GM03348 (cell line): ENCODE measurements around the gene PPME1.
"Not testable (repeated sequence)": the region's sequence is repeated elsewhere in the genome, so short reads cannot be mapped to it uniquely, and the experiment has no call there.

ENCODE experiments used
- DNase-seq: peaks from one replicate; pipeline ENCODE4 v3.0.0; 2012; ENCODE audit warnings: low spot score

Gene PPME1, protein sequence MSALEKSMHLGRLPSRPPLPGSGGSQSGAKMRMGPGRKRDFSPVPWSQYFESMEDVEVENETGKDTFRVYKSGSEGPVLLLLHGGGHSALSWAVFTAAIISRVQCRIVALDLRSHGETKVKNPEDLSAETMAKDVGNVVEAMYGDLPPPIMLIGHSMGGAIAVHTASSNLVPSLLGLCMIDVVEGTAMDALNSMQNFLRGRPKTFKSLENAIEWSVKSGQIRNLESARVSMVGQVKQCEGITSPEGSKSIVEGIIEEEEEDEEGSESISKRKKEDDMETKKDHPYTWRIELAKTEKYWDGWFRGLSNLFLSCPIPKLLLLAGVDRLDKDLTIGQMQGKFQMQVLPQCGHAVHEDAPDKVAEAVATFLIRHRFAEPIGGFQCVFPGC

DNA sequence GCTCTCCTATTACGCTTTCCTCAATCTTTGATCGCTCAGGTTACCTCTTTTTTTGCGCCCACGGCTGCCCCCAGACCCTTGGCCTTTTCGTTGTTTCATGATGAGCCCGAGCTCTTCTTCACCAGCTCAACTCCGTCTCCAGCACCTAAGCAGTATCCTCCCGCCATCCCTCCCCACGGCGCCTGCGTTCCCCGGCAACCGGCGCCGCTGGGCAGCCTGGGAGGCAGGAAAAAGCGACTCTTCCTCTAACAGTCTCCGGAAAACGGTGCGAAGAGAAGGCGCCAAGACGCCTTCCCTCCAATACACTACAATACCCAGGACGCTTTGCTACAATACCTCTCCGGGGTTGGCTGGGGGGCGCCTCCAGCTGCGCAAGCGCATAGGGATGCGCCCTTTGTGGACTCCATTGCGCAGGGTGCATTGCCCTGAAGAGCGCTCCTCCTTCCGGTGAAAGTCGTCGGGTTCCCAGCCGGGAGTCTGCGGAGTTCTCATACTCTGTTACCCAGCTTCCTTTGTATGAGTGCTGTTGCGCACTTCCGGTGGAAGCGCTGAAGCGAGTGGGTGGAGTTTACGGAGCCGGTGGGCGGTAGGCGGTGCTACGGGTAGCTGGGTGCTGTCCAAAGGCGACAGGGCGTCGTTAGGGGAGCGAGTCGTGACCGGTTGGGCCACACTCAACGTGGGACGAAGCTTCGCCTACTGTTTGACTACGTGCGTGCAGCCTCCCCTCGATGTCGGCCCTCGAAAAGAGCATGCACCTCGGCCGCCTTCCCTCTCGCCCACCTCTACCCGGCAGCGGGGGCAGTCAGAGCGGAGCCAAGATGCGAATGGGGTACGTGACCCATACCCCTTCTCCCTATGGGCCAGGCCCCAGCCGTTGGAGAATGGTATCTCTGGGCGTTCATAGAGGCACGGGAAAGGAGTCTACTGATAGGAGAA, at the start of gene PPME1, which contains the start of gene C2CD3:
Gene PPME1, plus strand, starts transcription at position 596 of the 936 bp plus-strand sequence. Its CDS starts 133 bp downstream, at position 729.
Gene C2CD3, minus strand, starts transcription at position 309 of the 936 bp plus-strand sequence. Its CDS starts 210 bp downstream, at position 99.
- DNase-seq = peak; percentile 97

DNA sequence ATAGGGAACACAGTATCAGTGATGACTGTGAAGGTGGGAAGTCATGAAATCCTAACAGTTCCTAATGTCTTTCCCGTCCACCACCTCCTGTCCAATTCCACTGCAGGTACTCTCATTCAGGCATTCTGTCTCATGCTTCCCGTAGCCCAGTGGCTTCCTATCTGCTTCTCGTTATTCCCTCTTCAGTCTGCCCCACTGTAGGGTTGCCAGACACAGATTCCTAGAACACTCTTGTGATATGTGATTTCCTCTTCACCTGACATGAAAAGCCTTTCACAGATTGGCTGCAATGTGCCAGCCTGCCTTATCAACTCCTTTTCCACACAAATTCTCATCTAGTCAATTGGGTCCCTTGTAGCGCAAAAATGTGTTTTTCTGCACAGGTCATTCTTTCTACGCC, 49.3 kb upstream of the PPME1 start:
- no peak for DNase-seq

DNA sequence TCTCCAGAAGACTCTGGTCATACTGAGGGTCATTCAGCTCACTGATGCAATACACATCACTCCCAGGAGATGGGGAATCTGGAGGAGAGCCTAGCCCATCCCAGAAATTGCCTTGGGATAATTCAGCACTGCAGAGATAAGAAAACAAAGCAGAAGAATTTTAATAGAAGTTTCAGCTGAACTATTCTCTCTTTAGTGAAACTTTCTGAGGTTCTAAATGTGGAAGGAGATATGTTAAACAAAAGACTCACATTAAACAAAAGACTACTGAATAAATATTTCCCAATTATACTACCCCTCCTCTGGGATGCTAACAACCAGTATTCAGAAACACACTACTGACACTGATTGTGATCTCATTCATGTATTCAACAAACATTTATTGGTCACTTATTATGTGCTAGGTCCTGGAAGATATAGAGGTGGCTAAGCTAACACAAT, 48.1 kb upstream of the PPME1 start:
- DNase-seq = peak; percentile 13

DNA sequence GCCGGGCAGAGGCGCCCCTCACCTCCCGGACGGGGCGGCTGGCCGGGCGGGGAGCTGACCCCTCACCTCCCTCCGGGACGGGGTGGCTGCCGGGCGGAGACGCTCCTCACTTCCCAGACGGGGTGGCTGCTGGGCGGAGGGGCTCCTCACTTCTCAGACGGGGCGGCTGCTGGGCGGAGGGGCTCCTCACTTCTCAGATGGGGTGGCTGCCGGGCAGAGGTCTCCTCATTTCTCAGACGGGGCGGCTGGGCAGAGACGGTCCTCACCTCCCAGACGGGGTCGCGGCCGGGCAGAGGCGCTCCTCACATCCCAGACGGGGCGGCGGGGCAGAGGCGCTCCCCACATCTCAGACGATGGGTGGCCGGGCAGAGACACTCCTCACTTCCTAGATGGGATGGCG, 42.0 kb upstream of the PPME1 start:
- DNase-seq = not testable (repeated sequence)

DNA sequence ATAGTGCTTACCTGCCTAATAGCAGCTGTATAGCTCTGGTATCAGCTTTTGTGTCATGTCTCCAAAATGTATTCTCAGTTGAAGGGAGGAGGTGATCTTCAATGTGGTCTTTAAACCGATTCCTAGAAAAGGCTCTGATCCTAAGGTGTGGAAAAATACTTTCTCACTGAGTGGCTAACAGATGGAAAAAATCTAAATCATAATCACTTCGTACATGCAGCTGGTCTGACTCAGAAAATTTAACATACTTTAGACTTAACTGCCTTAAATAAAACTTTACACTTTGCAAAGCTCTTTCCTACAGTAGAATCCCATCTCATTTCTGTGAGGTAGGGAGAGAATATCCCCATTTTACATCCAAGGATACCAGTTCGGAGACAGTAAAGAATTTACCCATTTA, 38.3 kb upstream of the PPME1 start:
- DNase-seq = no peak

DNA sequence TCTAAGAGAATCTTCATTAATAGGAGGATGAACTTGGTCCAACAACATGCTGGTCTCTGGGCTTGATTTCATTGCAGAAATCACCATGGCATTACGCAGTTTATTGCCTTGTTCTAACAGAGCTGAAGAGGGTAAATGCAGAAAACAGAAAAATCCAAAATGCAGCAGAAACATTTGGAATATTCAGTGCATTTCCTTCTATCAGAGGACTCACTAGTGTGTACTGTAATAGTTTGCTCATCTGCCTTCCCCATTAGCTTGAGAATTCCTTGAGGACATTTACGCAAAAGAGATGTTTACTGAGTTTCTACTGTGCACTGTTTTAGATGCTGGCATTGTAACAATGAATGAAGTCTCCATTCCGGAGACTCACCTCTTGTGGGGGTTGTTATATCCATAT, 37.7 kb upstream of the PPME1 start:
- DNase-seq = no peak

DNA sequence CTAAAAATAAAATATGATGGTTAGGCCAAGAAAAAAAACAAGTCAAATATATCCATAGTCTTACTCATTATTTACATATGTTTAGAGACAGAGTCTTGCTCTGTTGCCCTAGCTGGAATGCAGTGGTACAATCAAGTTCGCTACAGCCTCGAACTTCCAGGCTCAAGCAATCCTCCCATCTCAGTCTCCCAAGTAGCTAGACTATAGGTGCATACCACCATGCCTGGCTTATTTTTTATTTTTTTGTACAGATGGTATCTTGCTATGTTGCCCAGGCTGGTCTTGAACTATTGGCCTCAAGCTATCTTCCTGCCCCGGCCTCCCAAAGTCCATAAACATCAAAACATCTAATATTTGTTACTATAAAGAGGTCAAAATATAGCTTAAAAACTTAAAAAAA, 36.4 kb upstream of the PPME1 start:
- no peak for DNase-seq

DNA sequence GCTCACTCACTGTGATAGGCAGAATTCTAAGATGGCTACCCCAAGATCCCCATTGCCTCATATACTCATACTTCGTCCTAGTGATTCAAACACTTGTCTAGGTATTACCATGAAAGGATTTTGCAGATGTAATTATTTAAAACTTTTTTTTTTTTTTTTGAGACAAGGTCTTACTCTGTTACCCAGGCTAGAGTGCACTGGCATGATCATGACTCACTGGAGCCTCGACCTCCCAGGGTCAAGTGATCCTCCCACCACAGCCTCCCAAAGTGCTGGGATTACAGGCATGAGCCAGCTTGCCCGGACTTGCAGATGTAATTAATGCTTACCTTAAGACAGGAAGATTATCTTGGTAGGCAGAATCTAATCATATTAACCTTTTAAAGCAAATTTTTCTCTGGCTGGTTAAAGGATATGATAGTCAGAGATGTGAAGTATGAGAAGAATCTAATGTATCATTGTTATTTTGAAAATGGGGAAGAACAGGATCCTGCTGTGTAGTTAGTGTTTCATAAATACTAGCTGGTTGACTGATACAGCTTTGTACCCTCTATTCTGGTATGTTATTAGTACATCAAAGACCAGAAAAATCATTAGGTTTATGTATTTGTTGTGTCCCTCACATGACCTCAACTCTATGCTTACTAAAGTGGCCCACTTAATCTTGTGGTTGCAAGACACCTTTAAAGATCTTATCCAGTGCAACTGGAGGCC, 35.8 kb upstream of the PPME1 start:
- no peak for DNase-seq

DNA sequence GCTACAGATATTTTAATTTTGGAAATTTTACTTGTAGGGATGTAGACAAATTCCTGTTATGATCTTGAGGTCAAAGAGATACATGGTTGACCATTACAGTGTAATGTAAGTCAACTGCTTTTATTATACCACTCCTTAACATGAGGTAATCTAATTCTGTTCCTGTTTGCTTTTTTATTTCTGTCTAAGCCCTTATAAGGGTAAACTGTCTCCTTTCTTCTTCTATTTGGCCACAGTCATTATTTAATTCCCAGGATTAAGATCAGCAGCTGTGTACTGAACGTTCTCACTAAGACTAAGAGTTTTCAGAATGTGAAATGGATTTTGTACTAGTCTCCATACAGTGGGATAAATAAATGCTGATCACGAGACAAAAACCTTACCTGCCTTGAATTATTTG, 33.1 kb upstream of the PPME1 start:
- DNase-seq = no peak

DNA sequence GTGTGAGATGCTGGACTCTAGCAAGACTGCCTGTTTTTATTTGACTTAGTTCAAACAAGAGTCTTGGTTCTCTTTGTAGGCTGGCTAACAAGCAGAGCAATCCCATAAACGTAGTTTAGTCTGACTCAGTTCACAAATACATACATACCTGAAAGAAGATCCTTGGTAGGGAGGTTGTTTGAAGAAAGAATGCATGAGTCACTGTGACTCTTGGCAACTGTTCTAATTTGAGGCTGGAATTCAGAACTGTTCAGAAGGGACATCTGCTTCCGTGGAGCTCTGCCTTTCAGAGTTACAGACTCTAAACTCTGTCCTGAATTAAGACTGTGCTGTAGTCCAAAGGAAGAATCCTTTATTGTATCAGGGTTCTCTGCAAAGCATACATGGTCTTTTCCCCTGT, 32.5 kb upstream of the PPME1 start:
- DNase-seq = peak; percentile 79

DNA sequence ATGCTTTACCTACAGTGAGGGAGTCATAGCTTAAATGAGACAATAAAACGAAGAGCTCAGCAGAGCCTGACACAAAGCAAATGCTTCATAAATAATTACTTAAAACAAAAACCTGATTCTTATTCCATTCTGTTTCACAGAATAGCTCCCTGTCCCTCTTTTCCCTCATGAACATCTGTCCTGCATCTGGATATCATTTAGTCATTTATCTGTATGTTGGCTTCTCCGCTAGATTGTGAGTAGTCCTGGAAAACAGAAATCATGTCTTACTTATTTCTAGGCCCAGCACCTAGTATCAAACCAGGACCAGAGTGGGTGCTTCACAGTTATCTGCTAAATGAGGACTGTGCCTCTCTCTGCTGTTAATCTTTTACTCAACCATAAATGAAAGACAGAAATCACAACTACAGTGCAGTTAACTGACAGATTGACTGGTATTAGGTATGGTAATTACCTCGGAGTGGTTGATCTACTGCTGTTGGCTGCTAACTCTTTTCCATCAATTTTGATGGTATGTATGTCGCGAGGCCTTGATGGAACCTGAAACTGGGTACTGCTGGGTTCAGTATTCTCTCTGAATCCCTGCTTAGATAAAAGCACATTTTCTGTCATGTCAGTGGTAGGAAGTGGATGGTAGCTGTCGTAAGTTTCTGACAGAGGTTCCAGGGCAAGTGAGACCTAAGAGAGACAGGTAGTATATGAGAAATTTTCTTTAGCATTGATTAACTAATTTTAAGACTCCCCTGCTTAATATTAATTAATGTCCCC, 31.8 kb upstream of the PPME1 start:
- DNase-seq = no peak

DNA sequence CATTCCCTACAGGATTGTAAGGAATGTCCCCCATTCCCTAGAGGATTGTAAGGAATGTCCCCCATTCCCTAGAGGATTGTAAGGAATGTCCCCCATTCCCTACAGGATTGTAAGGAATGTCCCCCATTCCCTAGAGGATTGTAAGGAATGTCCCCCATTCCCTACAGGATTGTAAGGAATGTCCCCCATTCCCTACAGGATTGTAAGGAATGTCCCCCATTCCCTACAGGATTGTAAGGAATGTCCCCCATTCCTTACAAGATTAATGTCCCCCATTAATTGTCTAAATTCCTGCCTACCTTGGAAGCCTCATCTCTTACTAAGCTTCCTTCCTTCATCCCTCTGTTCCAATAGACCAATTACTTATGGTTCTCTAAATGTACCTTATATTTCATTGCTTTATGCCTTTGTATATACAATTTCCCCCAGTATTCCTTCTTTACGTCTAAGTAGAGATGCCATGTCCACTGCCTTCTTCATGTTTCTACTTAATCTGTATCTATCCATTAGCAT, 31.1 kb upstream of the PPME1 start:
- not testable (repeated sequence) for DNase-seq

DNA sequence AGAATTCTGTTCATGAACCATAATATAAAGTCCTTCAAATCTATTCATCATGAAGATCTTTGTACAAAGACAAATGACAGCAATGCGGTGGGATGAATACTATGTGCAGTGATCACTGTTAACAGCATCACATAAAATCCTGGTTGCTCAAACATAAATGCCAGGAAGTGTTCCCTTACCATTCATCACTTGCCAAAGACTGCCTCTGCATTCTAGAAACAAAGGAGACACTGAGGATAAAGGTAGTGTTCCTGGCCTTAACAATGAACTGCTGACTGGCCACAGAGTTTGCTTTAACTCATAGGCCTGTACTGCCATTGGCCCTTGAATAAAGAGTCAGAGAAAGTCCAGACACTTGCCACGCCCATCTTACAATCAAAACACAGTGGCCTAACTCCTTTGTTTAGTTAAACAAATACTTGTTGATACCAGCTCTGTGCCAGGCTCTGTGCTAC, 29.8 kb upstream of the PPME1 start:
- DNase-seq = peak; percentile 6

DNA sequence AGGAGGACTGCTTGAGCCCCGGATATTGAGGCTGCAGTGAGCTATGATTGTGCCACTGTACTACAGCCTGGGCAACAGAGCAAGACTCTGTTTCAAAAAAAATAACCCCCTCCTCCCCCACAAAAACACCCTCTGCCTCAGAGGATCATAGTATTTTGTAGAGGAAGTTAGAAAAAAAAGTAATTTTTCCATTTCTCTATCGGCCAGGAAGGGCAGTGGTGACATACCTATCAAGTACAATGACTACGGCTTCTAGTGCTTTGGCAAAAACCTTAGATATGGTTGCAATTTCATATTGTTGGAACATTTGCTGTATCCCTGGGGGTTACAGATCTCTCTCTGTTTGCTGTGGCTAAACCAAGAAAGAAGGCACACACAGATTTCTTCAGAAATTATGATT, 29.2 kb upstream of the PPME1 start:
- DNase-seq = no peak

DNA sequence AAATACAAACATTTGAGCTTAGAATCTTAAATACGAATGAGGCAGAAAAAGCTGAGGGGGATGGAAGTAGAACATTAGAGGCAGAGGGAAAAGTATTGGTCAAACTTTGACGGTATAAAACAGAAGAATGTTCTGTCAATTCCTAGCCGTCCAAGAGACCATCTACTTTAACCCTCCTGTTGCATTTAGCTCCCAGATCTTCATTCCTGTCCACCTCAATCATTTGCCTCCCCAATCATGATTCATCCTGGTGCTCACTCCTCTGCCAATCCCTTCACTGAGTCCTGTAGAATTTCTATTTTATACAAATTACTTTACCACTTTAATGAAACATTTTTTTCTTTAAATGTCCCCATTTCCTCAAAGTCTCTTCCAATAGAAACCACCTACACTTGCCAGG, 28.5 kb upstream of the PPME1 start:
- peak; percentile 15 for DNase-seq

DNA sequence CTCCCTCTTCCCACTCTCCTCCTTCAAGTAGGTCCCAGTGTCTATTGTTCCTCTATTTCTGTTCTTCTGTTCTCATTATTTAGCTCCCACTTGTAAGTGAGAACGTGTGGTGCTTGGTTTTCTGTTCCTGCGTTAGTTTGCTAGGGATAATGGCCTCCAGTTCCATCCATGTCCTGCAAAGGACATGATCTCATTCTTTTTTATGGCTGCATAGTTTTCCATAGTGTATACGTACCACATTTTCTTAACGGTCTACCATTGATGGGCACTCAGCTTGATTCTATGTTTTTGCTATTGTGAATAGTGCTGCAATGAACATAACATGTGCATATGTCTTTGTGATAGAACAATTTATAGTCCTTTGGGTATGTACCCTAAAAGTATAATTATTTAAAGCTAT, 26.5 kb upstream of the PPME1 start:
- DNase-seq = no peak

DNA sequence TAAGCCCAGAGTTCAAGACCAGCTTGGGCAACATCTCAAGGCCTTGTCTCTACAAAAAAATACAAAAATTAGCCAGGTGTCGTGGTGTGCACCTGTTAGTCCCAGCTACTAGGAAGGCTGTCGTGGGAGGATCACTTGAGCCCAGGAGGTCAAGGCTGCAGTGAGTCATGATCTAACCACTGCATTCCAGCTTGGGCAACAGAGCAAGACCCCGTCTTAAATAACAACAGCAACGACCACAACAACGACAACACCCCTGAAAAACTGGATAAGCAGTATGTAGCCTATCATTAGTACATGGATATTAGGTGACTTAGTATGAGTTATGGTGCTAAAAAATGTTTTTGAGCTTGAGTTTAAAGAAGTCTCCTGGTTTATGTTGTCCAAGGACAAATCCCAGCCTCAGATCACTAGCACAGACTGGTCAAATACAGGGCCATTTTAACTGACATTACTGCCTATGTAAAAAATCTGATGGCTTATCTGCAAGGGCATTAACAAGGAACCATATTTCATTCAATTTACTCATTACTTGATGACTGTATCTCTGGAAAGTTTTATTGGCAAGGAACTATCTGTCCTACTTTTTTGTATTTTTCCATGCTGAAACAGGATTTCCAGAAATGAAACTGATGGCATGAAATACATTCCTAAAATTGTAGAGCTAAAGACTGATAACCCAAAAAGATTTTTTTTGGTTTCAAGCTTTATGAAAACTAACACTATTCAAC, 23.7 kb upstream of the PPME1 start:
- no peak for DNase-seq

DNA sequence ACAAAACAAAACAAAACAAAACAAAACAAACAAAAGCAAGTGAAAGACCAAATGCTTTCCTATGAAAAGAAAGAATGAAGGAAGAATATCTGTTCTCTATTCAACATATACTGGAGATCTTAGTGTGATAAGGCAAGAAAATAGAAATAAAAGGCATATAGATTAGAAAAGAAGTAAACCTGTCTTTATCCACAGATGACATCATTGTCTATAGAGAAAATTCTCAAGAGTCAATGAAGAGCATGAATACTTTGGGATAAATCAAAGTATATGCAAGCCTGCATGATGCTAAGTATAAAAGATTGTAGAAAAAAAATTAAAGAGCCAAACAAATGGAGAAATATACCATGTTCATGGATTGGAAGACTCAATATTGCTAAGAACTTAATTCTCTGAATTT, 17.9 kb upstream of the PPME1 start:
- no peak for DNase-seq

DNA sequence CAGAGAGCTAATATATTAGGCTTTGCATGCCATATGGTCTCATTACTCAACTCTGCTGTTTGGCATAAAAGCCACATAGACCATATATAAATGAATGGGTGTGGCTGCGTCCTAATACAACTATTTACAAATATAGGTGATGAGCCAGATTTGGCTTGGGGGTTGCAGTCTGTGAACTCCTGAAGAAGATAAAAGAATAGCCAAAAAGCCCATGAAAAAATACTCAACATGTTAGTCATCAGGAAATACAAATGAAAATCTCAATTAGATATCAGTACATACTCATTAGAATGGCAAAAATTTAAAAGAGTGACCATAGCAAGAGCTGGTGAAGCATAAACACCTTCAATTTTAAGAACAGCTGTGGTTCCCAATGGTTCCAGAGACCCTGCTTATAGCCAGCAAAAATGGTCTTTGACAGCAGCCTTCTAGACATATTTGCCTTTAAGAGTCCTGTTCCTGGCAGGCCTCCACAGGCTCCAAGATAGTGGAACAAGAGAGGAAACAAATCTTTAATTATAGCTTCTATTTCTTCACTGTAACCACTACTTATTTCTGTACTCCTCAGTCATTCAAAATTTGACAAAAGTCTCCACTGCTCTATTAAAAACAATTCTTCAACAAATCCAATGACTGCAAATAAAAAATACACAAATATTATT, 16.3 kb upstream of the PPME1 start:
- peak; percentile 17 for DNase-seq

DNA sequence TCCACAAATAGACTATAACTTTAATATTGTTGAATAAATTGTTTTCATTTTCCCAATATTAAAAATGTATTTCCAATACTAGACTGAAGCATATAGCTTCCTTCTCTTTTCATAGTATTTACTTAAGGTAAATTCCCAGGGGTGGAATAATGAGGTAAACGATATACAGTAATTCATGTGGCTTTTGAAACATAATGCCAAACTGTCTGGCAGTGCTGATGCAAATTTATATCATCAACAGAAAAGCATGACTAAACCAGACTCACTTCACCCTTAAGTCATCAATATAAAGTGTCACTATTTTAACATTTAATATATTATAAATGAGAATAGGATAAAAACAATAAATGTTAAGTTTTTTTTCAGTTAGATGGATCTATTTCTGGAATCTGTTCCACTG, 13.9 kb upstream of the PPME1 start:
- DNase-seq = no peak
